ENCODE data around the gene SP6. TPM values are rescaled to one million over a fixed set of nuclear protein-coding genes. Genes with fewer than 3 reads are reported as not detected.

The SP6 gene
- total RNA-seq, 1 donor from 2014 or later = 2.0 TPM

DNA sequence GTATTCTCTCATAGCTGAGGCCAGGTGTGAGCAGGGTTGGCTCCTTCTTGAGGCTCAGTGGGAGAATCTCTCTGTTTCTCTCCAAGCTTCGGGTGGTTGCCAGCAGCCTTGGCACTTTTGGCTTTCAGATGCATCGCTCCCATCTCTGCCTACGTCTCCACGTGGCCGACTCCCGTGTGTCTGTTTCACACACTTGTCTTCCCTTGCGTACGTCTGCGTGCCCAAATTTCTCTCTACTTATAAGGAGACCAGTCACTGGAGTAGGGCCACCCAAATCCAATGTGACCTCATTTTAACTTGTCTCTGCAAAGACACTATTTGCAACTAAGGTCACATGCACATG lies 44.1 kb downstream of the SP6 start:
- no peak for DNase-seq (ENCODE audit: low read depth)
- TF ChIP-seq, protein P1, sequence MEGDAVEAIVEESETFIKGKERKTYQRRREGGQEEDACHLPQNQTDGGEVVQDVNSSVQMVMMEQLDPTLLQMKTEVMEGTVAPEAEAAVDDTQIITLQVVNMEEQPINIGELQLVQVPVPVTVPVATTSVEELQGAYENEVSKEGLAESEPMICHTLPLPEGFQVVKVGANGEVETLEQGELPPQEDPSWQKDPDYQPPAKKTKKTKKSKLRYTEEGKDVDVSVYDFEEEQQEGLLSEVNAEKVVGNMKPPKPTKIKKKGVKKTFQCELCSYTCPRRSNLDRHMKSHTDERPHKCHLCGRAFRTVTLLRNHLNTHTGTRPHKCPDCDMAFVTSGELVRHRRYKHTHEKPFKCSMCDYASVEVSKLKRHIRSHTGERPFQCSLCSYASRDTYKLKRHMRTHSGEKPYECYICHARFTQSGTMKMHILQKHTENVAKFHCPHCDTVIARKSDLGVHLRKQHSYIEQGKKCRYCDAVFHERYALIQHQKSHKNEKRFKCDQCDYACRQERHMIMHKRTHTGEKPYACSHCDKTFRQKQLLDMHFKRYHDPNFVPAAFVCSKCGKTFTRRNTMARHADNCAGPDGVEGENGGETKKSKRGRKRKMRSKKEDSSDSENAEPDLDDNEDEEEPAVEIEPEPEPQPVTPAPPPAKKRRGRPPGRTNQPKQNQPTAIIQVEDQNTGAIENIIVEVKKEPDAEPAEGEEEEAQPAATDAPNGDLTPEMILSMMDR (conservative IDR thresholded peaks at IDR 0.05; ENCODE audit: low read depth, low read length) = no peak
- no peak overlapping the region for H3K4me3 ChIP-seq (ENCODE audit: low read depth, low read length)

DNA sequence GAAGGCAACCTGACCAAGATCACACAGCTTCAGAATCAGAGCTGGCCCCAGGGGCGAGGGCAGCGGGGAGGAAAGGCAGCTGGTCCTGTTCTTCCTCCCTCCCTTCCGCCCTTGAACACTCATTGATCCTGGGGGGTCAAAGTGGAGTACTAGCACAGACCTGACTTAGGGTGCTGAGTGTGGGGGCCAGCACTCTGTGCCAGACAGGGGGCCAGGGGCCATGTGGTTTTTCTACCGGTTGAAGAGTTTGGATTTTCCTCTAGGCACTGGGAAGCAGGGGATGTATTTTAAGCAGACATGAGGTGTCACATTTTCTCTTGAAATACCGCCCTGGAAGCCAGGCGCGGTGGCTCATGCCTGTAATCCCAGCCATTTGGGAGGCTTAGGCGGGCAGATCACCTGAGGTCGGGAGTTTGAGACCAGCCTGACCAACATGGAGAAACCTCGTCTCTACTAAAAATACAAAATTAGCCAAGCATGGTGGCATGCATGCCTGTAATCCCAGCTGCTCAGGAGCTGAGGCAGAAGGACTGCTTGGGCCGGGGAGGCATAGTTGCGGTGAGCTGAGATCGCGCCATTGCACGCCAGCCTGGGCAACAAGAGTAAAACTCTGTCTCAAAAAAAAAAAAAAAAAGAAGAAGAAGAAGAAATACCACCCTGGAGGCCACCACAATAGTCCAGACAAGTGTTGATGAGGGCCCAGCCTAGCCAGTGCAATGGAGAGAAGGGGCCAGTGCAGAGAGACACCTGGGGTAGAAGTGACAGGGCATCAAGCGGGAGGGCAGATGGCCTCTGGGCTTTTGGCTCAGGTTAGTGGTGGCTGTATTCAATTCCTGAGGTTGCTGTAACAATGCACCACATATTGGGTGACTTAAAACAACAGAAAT lies 44.7 kb downstream of the SP6 start:
- TF ChIP-seq, protein P1 (conservative IDR thresholded peaks at IDR 0.05; ENCODE audit: low read depth, low read length) = no peak
- DNase-seq (ENCODE audit: low read depth) = no peak
- H3K4me3 ChIP-seq (ENCODE audit: low read depth, low read length) = no peak overlapping the region

DNA sequence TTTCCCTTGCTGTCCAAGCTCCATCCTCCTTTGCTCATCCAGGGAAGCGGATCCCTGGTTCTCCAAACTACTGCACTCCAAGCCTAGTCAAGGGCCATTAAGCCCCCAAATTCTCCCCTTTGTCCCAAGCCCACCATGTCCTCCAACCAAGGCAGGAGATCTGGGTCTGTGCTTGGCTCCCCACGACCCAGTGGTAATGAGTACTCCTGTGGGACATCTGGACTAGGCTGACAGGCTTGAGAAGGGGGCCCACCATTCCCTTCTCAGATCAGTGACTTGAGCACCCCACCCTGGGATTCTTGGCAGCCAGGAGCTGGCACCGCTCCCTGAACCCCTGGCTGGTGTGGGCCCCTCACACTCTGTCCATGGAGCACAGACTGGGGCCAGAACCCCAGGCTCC lies 46.5 kb downstream of the SP6 start:
- no peak overlapping the region for H3K4me3 ChIP-seq (ENCODE audit: low read depth, low read length)
- DNase-seq (ENCODE audit: low read depth) = no peak
- TF ChIP-seq, protein P1 (conservative IDR thresholded peaks at IDR 0.05; ENCODE audit: low read depth, low read length) = no peak

DNA sequence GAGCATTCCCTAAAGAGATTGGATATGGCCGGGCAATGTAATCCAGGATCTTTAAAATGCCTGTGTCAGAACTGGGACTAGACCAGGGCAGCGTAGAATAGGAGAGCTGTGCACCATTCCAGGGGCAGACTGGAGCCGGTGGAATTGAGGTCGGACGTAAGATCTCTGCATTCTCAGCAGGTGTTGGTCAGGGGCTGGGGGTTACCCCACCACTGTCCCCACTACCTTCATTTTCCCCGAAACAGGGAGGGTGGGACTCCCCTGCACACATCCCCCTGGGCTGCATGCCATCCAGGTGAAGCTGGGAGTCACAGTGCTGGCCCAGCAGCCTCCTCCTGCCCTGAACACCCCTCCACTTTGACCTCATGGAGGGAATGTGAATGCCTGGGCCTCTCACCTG lies 47.2 kb downstream of the SP6 start:
- no peak overlapping the region for H3K4me3 ChIP-seq (ENCODE audit: low read depth, low read length)
- TF ChIP-seq, protein P1 (conservative IDR thresholded peaks at IDR 0.05; ENCODE audit: low read depth, low read length) = no peak
- no peak for DNase-seq (ENCODE audit: low read depth)

DNA sequence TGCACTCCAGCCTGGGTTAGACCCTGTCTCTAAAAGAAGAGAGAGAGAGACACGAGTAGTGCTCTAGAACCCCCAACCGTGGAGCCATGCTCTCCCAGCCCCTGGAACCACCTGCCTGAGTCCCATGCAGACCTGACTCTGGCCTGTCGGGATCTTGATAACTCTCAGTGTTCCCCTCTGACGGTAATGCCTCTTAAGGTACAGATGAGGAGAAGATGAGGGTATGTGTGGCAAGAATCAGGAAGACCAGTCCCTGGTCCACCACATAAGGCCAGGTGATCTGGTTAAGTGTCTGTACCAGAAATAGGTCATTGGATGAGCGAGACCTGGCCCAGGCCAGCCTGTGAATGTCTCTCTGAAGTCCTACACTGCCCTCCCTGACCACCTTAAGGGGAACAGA lies 47.8 kb downstream of the SP6 start:
- no peak overlapping the region for H3K4me3 ChIP-seq (ENCODE audit: low read depth, low read length)
- DNase-seq (ENCODE audit: low read depth) = no peak
- TF ChIP-seq, protein P1 (conservative IDR thresholded peaks at IDR 0.05; ENCODE audit: low read depth, low read length) = no peak

DNA sequence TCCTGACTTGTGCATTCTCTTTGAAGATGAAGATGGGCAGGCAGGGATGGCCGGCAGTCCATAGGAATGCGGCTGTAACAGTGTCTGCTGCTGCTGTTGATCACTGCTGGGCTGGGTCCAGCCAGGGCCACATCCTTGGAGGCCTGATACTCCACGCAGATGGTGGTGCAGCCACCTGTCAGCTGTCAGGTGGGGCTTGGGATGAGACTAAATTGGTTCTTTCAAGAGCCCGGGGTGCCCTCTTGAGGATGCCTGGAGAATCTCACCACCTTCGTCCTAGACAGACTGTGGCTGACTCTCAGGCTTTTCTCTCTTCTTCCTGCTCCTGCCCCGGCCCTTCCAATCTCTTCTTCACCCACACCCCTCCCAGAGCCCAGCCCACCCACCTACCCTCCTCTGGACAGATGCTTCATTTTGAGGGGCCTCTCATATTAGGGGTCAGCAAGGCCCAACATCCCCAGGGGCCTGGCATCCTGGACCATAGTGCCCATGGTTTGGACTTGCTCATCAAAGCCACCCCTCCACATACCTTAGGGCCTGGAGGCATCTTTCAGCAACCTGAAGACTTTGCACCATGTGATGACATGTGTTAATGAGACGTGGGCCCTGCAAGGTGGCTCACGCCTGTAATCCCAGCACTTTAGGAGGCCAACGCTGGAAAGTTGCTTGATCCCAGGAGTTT lies 48.5 kb downstream of the SP6 start:
- TF ChIP-seq, protein P1 (conservative IDR thresholded peaks at IDR 0.05; ENCODE audit: low read depth, low read length) = peak; percentile 74
- no peak overlapping the region for H3K4me3 ChIP-seq (ENCODE audit: low read depth, low read length)
- no peak for DNase-seq (ENCODE audit: low read depth)
